Measurements from ENCODE around the gene TTLL10. TPM values are rescaled to one million over a fixed set of nuclear protein-coding genes. Genes with fewer than 3 reads are reported as not detected.

The TTLL10 gene
- total RNA-seq, 1 donor from 2014 or later, result not detected

DNA sequence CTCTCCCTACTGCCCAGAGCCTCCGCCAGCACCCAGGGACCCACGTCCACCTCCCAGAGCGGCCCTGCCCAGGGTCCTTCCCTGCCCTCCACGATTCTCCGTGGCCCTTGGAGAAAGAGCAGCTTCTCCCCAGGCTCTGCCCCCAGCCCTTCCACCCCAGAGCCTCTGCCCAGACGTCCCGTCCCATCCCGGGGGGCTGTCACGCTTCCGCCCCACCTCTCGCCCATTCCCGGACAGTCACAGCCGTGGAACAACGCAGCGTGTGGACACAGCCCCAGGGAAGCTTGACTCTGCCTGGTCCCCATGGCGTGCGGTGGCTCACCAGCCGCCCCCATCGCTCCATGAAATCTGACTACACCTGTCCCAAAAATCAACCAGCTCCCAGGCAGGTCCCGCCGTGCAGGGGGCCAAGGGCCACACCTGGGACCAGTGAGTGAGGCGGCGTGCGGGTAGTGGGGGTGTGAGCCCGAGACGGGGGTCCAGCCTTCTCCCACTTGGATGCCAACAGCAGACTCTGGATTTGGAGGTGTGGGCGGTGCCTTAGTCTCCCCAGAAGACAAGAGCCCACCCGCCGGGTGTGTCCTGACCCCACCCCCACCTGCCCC is 12.5 kb upstream of the TTLL10 start:
- FAIRE-seq, result no peak
- Histone ChIP-seq H3K36me3 (ENCODE audit: control insufficient read depth, insufficient read depth, low read length) (peaks cover 4% of the 10 kb centered on the region), H3K4me3 (ENCODE audit: low read depth, low read length) (no peak overlapping the region), H3K27me3 (ENCODE audit: control insufficient read depth, insufficient read depth, low read length) (no peaks in the 10 kb centered on the region)
- TF ChIP-seq, protein P1, sequence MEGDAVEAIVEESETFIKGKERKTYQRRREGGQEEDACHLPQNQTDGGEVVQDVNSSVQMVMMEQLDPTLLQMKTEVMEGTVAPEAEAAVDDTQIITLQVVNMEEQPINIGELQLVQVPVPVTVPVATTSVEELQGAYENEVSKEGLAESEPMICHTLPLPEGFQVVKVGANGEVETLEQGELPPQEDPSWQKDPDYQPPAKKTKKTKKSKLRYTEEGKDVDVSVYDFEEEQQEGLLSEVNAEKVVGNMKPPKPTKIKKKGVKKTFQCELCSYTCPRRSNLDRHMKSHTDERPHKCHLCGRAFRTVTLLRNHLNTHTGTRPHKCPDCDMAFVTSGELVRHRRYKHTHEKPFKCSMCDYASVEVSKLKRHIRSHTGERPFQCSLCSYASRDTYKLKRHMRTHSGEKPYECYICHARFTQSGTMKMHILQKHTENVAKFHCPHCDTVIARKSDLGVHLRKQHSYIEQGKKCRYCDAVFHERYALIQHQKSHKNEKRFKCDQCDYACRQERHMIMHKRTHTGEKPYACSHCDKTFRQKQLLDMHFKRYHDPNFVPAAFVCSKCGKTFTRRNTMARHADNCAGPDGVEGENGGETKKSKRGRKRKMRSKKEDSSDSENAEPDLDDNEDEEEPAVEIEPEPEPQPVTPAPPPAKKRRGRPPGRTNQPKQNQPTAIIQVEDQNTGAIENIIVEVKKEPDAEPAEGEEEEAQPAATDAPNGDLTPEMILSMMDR (IDR thresholded peaks at IDR 0.05; ENCODE audit: insufficient read depth, low read length, severe bottlenecking), result no peak
- no peak for DNase-seq (ENCODE audit: low read depth)

DNA sequence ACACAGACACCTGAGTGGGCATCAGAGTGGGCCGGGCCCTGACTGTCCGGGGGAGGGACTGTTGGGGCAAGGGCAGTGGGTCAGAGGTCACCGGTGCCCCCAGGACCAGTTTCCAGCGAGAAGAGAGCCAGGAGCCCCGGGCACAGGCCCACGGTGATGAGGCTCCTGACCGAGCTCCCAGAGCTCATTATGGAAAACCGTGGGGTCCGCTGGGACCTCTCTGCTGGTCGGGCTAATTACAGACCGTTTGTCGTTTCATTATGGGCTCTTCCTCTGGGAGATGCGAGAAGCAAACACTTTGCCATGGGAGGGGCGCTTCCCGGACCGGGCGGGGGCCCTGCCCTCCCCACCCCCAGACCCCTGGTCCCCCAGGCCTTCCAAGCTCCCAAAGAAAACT is 12.0 kb upstream of the TTLL10 start:
- TF ChIP-seq, protein P1 (IDR thresholded peaks at IDR 0.05; ENCODE audit: insufficient read depth, low read length, severe bottlenecking), result no peak
- H3K36me3 ChIP-seq (ENCODE audit: control insufficient read depth, insufficient read depth, low read length), result peaks cover 4% of the 10 kb centered on the region
- no peak overlapping the region for H3K4me3 ChIP-seq (ENCODE audit: low read depth, low read length)
- DNase-seq (ENCODE audit: low read depth) (no peak), FAIRE-seq (no peak)
- H3K27me3 ChIP-seq (ENCODE audit: control insufficient read depth, insufficient read depth, low read length), result no peaks in the 10 kb centered on the region

DNA sequence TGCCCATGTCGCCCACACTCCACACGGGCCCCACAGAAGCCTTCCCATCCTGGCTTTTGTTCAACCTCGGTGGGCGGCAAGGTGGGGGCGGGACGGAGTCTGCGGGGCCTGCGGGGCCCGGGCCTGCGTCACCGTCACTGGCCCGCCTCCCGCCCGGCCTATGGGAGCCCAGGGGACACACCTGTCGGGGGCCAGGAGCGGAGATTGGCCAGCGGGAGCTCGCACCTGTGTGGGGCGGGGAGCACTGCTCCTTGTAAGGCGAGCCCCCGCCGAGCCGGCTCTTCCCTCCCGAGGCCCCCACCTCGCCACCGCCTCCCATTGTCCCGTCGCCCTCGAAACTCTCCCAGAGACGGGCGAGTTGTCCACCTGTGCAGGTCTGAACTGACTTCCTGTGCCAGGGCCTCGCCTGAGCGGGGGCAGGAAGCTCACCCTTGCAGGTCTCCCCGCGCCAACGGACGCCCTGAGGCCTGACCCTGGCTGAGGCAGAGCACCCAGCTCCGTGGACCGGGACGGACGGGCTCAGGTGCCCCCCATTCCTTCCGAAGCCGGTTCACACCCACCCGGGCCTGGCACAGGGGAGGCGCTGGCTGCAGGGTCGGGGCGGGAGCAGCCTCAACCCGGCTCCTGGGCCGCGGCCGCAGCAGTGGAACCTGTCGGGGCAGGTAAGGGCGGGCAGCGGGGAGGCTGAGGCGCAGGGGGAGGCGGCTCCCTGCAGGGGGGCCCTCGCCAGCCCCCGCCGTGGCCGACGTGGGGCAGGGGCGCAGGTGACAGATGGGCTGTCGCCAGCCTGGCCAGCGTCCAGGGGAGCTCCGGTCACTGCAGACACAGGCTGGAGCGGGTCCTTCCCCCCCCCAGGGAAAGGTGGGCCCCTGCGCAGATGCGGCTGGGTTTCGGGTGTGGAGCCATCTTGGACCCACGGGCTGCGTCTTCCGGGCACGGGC is 10.8 kb upstream of the TTLL10 start:
- FAIRE-seq (no peak), DNase-seq (ENCODE audit: low read depth) (peak; percentile 57)
- H3K4me3 ChIP-seq (ENCODE audit: low read depth, low read length), result peak overlapping the region; percentile 57
- H3K36me3 ChIP-seq (ENCODE audit: control insufficient read depth, insufficient read depth, low read length), result peaks cover 4% of the 10 kb centered on the region
- H3K27me3 ChIP-seq (ENCODE audit: control insufficient read depth, insufficient read depth, low read length), result no peaks in the 10 kb centered on the region
- TF ChIP-seq, protein P1 (IDR thresholded peaks at IDR 0.05; ENCODE audit: insufficient read depth, low read length, severe bottlenecking), result no peak

DNA sequence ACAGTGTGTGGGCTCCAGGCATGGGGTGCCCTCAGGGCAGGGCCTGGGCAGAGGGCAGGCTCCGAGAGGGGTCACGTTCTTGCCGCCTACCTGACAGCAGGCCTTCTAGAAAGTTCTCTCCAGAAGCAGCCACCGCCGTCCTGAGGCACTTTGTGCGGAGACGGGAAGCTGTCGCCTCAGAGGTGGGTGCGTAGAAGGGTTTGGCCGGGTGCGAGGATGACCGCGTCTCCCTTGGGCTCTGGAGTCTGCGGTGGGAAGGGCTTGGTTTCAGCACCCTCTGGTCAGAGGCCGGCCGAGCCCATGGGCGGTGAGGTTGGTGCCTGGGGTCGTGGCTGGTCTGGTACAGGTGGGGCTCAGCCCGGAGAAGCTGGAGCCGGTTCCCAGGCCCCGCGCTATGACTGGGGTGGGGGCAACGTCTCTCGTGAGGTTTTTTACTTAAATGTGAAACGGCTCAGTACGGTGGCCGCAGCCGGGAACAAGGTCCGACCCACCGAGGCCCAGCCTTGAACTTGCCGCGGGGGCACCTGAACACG is 10.1 kb upstream of the TTLL10 start:
- Histone ChIP-seq H3K27me3 (ENCODE audit: control insufficient read depth, insufficient read depth, low read length) (no peaks in the 10 kb centered on the region), H3K36me3 (ENCODE audit: control insufficient read depth, insufficient read depth, low read length) (peaks cover 6% of the 10 kb centered on the region), H3K4me3 (ENCODE audit: low read depth, low read length) (peak overlapping the region; percentile 57)
- FAIRE-seq, result no peak
- DNase-seq (ENCODE audit: low read depth), result no peak
- TF ChIP-seq, protein P1 (IDR thresholded peaks at IDR 0.05; ENCODE audit: insufficient read depth, low read length, severe bottlenecking), result no peak

DNA sequence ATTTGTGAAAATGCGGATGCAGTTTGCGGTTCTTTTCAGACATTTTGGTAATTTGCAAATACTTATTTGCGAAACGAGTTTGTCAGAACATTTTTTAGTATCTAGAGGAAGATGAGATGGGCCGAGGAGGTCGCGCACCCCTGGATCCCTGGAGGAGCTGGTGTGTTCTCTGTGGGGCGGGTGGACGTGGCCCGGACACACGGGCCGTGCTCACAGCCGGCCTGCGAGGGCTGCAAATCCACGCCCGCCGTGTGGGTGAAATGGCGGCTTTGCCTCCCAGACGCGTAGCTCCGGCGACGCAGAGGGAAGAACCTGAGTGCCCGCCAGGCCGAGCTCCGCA is 9.3 kb upstream of the TTLL10 start:
- no peaks in the 10 kb centered on the region for H3K27me3 ChIP-seq (ENCODE audit: control insufficient read depth, insufficient read depth, low read length)
- no peak for DNase-seq (ENCODE audit: low read depth)
- FAIRE-seq, result no peak
- TF ChIP-seq, protein P1 (IDR thresholded peaks at IDR 0.05; ENCODE audit: insufficient read depth, low read length, severe bottlenecking), result no peak
- peaks cover 6% of the 10 kb centered on the region for H3K36me3 ChIP-seq (ENCODE audit: control insufficient read depth, insufficient read depth, low read length)
- H3K4me3 ChIP-seq (ENCODE audit: low read depth, low read length), result peak overlapping the region; percentile 57
